Measurements from ENCODE around the gene INTS1. TPM values are rescaled to one million over a fixed set of nuclear protein-coding genes. Genes with fewer than 3 reads are reported as not detected.

INTS1 gene
- total RNA-seq, 1 experiment from 2014 or later, result 161 TPM

DNA sequence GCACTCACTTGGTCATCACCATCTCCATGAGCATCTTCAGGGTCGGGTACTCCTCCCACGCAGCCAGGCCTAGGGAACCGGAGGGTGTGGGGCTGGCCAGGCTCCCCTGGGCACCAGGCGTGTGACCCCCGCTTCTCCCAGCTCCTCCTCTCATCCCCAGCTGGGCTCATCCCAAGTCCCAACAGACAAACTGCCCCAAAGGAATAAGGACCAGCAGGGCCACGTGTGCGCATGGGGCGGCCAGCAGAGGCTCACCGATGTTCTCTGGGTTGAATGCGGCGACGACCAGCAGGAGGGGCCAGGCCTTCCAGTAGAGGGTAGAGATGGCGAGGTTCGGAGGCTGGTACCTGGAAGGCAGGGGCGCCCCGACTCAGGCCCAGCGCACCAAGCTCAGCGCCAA is 14.9 kb downstream of the INTS1 start:
- H3K27me3 Mint-ChIP-seq (ENCODE audit: low read depth), result no peaks in the 10 kb centered on the region
- peaks cover 38% of the 10 kb centered on the region for H3K36me3 Mint-ChIP-seq
- POLR2A ChIA-PET, result interaction anchor here (0.6 kb wide), 1 partner anchor 868 kb away, joined by 3 read pairs; no protein-coding TSS in a partner anchor

GRCh38 chr7:1488016-1488415 is 16.2 kb downstream of the INTS1 start:
- Mint-ChIP-seq H3K9me3 (no peaks in the 10 kb centered on the region), H3K4me3 (no peak overlapping the region), H3K36me3 (peaks cover 38% of the 10 kb centered on the region), H3K27me3 (ENCODE audit: low read depth) (no peaks in the 10 kb centered on the region), H3K4me1 (no peaks in the 10 kb centered on the region), H3K27ac (peak overlapping the region; percentile 11; the same call in 1 of the 2 replicates)
- POLR2A ChIA-PET, result no interaction called here
- DNase-seq (ENCODE audit: low spot score) (no peak), ATAC-seq (no peak)
- TF ChIP-seq, protein P1, sequence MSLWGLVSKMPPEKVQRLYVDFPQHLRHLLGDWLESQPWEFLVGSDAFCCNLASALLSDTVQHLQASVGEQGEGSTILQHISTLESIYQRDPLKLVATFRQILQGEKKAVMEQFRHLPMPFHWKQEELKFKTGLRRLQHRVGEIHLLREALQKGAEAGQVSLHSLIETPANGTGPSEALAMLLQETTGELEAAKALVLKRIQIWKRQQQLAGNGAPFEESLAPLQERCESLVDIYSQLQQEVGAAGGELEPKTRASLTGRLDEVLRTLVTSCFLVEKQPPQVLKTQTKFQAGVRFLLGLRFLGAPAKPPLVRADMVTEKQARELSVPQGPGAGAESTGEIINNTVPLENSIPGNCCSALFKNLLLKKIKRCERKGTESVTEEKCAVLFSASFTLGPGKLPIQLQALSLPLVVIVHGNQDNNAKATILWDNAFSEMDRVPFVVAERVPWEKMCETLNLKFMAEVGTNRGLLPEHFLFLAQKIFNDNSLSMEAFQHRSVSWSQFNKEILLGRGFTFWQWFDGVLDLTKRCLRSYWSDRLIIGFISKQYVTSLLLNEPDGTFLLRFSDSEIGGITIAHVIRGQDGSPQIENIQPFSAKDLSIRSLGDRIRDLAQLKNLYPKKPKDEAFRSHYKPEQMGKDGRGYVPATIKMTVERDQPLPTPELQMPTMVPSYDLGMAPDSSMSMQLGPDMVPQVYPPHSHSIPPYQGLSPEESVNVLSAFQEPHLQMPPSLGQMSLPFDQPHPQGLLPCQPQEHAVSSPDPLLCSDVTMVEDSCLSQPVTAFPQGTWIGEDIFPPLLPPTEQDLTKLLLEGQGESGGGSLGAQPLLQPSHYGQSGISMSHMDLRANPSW (CRISPR knock-in tag; conservative IDR thresholded peaks at IDR 0.05; ENCODE audit: low read depth), result no peak
- TF ChIP-seq, protein P2, sequence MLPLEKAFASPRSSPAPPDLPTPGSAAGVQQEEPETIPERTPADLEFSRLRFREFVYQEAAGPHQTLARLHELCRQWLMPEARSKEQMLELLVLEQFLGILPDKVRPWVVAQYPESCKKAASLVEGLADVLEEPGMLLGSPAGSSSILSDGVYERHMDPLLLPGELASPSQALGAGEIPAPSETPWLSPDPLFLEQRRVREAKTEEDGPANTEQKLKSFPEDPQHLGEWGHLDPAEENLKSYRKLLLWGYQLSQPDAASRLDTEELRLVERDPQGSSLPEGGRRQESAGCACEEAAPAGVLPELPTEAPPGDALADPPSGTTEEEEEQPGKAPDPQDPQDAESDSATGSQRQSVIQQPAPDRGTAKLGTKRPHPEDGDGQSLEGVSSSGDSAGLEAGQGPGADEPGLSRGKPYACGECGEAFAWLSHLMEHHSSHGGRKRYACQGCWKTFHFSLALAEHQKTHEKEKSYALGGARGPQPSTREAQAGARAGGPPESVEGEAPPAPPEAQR (CRISPR knock-in tag; IDR thresholded peaks at IDR 0.05), result no peak
- TF ChIP-seq ZNF317 (CRISPR knock-in tag; IDR thresholded peaks at IDR 0.05; ENCODE audit: borderline replicate concordance, low read depth) (no peak), IRF2 (CRISPR knock-in tag; IDR thresholded peaks at IDR 0.05; ENCODE audit: borderline replicate concordance, low read depth) (no peak)
- CTCF ChIA-PET, result interaction anchor here (0.8 kb wide), 1 partner anchor 13 kb away, joined by 3 read pairs; no protein-coding TSS in a partner anchor

More for the DNA sequence above, 14.9 kb downstream of the INTS1 start:
- ATAC-seq (no peak), DNase-seq (ENCODE audit: low spot score) (no peak)
- CTCF ChIA-PET, result interaction anchor here (0.5 kb wide), 1 partner anchor 924 kb away, joined by 3 read pairs; no protein-coding TSS in a partner anchor
- TF ChIP-seq, protein P3, sequence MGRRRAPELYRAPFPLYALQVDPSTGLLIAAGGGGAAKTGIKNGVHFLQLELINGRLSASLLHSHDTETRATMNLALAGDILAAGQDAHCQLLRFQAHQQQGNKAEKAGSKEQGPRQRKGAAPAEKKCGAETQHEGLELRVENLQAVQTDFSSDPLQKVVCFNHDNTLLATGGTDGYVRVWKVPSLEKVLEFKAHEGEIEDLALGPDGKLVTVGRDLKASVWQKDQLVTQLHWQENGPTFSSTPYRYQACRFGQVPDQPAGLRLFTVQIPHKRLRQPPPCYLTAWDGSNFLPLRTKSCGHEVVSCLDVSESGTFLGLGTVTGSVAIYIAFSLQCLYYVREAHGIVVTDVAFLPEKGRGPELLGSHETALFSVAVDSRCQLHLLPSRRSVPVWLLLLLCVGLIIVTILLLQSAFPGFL (CRISPR knock-in tag; IDR thresholded peaks at IDR 0.05; ENCODE audit: borderline replicate concordance), result no peak
- no peak for TF ChIP-seq ESRRA (CRISPR knock-in tag; IDR thresholded peaks at IDR 0.05; ENCODE audit: borderline replicate concordance)
- no peak for TF ChIP-seq NR1H2 (CRISPR knock-in tag; IDR thresholded peaks at IDR 0.05)
- TF ChIP-seq, protein P2 (CRISPR knock-in tag; IDR thresholded peaks at IDR 0.05), result no peak
- no peak for TF ChIP-seq ETV6 (CRISPR knock-in tag; IDR thresholded peaks at IDR 0.05)
- TF ChIP-seq FOXP1 (CRISPR knock-in tag; IDR thresholded peaks at IDR 0.05; ENCODE audit: borderline replicate concordance), result no peak
- TF ChIP-seq IRF2 (CRISPR knock-in tag; IDR thresholded peaks at IDR 0.05; ENCODE audit: borderline replicate concordance, low read depth), result no peak
- TF ChIP-seq, protein P4, sequence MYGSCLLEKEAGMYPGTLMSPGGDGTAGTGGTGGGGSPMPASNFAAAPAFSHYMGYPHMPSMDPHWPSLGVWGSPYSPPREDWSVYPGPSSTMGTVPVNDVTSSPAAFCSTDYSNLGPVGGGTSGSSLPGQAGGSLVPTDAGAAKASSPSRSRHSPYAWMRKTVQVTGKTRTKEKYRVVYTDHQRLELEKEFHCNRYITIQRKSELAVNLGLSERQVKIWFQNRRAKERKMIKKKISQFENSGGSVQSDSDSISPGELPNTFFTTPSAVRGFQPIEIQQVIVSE (CRISPR knock-in tag; IDR thresholded peaks at IDR 0.05; ENCODE audit: borderline replicate concordance), result no peak
- no peak for TF ChIP-seq ZNF416 (CRISPR knock-in tag; IDR thresholded peaks at IDR 0.05)
- TF ChIP-seq, protein P5, sequence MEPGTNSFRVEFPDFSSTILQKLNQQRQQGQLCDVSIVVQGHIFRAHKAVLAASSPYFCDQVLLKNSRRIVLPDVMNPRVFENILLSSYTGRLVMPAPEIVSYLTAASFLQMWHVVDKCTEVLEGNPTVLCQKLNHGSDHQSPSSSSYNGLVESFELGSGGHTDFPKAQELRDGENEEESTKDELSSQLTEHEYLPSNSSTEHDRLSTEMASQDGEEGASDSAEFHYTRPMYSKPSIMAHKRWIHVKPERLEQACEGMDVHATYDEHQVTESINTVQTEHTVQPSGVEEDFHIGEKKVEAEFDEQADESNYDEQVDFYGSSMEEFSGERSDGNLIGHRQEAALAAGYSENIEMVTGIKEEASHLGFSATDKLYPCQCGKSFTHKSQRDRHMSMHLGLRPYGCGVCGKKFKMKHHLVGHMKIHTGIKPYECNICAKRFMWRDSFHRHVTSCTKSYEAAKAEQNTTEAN (CRISPR knock-in tag; IDR thresholded peaks at IDR 0.05), result no peak
- TF ChIP-seq, protein P6, sequence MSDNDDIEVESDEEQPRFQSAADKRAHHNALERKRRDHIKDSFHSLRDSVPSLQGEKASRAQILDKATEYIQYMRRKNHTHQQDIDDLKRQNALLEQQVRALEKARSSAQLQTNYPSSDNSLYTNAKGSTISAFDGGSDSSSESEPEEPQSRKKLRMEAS (CRISPR knock-in tag; IDR thresholded peaks at IDR 0.05), result no peak
- Mint-ChIP-seq H3K4me1 (no peaks in the 10 kb centered on the region), H3K9me3 (no peaks in the 10 kb centered on the region), H3K27ac (no peak overlapping the region), H3K4me3 (no peak overlapping the region)
